GM19193 (cell line): ENCODE data around the gene SIRPA.

Experiments used
- POLR2A ChIP-seq: IDR thresholded peaks from 4 replicates; pipeline ENCODE4 v1.6.1; 2011; ENCODE audit not compliant: insufficient read depth, insufficient read length; ENCODE audit errors: extremely low read depth

The SIRPA gene

GRCh38 chr20:1905009-1905408, 9.8 kb downstream of the SIRPA start:
- no peak for TF ChIP-seq POLR2A

GRCh38 chr20:1905693-1906092, 10.5 kb downstream of the SIRPA start:
- no peak for TF ChIP-seq POLR2A

GRCh38 chr20:1906361-1907051, 11.3 kb downstream of the SIRPA start:
- no peak for TF ChIP-seq POLR2A

- TF ChIP-seq POLR2A: no peak
Measured at GRCh38 chr20:1907586-1907985, 12.4 kb downstream of the SIRPA start.

- no peak for TF ChIP-seq POLR2A
Measured at GRCh38 chr20:1908191-1908590, 13.0 kb downstream of the SIRPA start.

- TF ChIP-seq POLR2A: no peak
Measured at GRCh38 chr20:1909097-1909496, 13.9 kb downstream of the SIRPA start.

- TF ChIP-seq POLR2A: no peak
Measured at GRCh38 chr20:1911536-1911935, 16.3 kb downstream of the SIRPA start.

- TF ChIP-seq POLR2A: no peak
Measured at GRCh38 chr20:1912053-1912452, 16.8 kb downstream of the SIRPA start.

GRCh38 chr20:1912646-1913045, 17.4 kb downstream of the SIRPA start:
- TF ChIP-seq POLR2A: no peak

- no peak for TF ChIP-seq POLR2A
Measured at GRCh38 chr20:1915725-1916124, 20.5 kb downstream of the SIRPA start.

GRCh38 chr20:1917786-1918185, 22.6 kb downstream of the SIRPA start:
- TF ChIP-seq POLR2A: no peak

- no peak for TF ChIP-seq POLR2A
Measured at GRCh38 chr20:1918491-1919165, 23.4 kb downstream of the SIRPA start.

GRCh38 chr20:1920252-1920651, 25.0 kb downstream of the SIRPA start:
- TF ChIP-seq POLR2A: no peak

GRCh38 chr20:1920826-1921225, 25.6 kb downstream of the SIRPA start:
- TF ChIP-seq POLR2A: no peak

GRCh38 chr20:1922786-1923185, 27.6 kb downstream of the SIRPA start:
- TF ChIP-seq POLR2A: no peak
